ENCODE measurements around the gene PLEKHG4B. TPM values are rescaled to one million over a fixed set of nuclear protein-coding genes. Genes with fewer than 3 reads are reported as not detected.
A peak's percentile ranks its signal among the peaks of the same experiment; 100 is the strongest.

PLEKHG4B gene
- total RNA-seq, 4 donors from 2014 or later: 5.5 to 10.9 (median 7.1) TPM

DNA sequence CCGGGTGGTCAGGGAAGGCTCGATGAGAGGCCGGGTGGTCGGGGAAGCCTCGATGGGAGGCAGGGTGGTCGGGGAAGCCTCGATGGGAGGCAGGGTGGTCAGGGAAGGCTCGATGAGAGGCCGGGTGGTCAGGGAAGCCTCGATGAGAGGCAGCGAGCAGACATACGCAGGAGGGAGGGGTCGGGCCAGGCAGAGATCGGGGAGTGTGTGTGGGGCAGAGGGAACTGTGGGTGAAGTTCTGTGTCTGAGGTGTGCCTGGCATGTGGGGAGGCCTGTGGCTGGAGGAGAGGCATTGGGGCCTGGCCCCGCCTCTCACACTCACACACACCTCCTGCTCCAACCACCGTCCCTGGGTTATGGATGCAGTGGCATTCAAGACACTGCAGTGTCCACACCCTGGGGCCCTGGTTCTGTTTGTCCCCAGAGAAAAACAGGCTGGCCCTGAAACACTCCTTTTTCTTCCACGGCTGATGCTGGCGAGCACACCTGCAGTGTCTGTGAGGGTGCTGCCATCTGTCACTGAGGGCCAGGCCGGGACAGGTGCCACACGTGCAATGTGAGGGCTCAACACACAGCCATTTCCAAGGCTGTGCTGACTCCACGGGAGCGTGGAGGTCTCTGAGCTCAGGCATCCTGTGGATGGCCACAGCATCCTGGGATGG is 6.5 kb upstream of the PLEKHG4B start:
- Histone ChIP-seq H3K9me3 (no peaks in the 10 kb centered on the region), H3K27me3 (no peaks in the 10 kb centered on the region), H3K27ac (no peak overlapping the region), H3K4me1 (no peaks in the 10 kb centered on the region), H3K36me3 (no peaks in the 10 kb centered on the region), H3K4me3 (replicated peaks in 1 of 3) (no peak overlapping the region)
- intact Hi-C loops (cut with DNase I): no loop called here
- DNase-seq: no peak
- TF ChIP-seq, protein P1, sequence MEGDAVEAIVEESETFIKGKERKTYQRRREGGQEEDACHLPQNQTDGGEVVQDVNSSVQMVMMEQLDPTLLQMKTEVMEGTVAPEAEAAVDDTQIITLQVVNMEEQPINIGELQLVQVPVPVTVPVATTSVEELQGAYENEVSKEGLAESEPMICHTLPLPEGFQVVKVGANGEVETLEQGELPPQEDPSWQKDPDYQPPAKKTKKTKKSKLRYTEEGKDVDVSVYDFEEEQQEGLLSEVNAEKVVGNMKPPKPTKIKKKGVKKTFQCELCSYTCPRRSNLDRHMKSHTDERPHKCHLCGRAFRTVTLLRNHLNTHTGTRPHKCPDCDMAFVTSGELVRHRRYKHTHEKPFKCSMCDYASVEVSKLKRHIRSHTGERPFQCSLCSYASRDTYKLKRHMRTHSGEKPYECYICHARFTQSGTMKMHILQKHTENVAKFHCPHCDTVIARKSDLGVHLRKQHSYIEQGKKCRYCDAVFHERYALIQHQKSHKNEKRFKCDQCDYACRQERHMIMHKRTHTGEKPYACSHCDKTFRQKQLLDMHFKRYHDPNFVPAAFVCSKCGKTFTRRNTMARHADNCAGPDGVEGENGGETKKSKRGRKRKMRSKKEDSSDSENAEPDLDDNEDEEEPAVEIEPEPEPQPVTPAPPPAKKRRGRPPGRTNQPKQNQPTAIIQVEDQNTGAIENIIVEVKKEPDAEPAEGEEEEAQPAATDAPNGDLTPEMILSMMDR (IDR thresholded peaks at IDR 0.05): no peak
- no peak for TF ChIP-seq POLR2A (IDR thresholded peaks at IDR 0.05)
- 91 to 92% methylated on average over 20 to 22 of the region's 22 CpGs for WGBS, 2 donors

DNA sequence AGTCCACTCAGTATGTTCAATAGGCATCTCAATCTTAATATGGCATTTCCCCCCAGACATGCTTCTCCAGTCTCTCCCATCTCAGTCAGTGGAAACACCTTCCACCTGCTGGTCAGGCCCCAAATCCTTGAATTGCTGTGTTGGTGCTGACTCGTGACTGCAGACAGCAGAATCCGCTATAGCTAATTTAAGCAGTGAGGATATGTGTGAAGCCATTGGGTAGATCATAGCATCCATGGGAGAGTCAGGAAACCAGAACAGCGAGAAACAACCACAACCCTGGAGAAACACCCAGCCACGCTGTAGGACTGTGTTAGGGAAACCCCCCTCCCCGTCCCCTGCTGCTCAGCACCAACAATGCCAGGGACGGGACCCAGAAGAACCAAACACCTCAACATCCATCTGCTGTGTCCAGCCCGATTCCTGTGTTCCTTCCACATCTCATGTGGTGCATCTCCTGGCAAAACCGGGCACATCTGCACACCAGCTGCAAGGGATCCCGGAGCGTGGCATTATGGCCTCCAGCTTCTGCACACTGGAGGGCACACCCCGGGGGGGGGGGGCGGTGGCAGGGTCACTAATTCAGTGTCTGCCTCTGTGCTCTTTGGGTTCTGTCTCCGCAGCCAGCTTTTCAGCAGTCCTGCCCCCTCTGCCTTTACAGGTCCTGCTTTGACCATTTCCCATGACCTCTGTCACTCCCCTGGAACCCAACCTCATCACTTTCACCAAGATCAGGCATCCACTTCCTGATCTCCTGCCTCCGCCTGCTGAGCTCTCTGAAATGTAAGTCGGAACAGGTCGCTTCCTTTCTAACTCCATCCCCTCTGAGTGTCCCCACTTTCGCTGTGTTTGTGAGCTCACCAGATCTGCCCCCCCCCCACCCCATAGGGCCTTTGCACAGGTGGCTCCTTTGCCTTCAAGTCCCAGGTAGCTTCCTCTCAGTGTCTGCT is 2.4 kb upstream of the PLEKHG4B start:
- no peak overlapping the region for H3K27ac ChIP-seq
- no peak for TF ChIP-seq POLR2A (IDR thresholded peaks at IDR 0.05)
- TF ChIP-seq, protein P1 (IDR thresholded peaks at IDR 0.05): no peak
- no peaks in the 10 kb centered on the region for H3K9me3 ChIP-seq
- no peak for DNase-seq
- H3K27me3 ChIP-seq: no peaks in the 10 kb centered on the region
- H3K4me3 ChIP-seq (replicated peaks in 1 of 3): no peak overlapping the region
- H3K4me1 ChIP-seq: peaks cover 4 to 7% of the 10 kb centered on the region in 2 donors
- 85 to 91% methylated on average over 13 to 16 of the region's 17 CpGs for WGBS, 2 donors
- H3K36me3 ChIP-seq: no peaks in the 10 kb centered on the region
- intact Hi-C loops (cut with DNase I): no loop called here

DNA sequence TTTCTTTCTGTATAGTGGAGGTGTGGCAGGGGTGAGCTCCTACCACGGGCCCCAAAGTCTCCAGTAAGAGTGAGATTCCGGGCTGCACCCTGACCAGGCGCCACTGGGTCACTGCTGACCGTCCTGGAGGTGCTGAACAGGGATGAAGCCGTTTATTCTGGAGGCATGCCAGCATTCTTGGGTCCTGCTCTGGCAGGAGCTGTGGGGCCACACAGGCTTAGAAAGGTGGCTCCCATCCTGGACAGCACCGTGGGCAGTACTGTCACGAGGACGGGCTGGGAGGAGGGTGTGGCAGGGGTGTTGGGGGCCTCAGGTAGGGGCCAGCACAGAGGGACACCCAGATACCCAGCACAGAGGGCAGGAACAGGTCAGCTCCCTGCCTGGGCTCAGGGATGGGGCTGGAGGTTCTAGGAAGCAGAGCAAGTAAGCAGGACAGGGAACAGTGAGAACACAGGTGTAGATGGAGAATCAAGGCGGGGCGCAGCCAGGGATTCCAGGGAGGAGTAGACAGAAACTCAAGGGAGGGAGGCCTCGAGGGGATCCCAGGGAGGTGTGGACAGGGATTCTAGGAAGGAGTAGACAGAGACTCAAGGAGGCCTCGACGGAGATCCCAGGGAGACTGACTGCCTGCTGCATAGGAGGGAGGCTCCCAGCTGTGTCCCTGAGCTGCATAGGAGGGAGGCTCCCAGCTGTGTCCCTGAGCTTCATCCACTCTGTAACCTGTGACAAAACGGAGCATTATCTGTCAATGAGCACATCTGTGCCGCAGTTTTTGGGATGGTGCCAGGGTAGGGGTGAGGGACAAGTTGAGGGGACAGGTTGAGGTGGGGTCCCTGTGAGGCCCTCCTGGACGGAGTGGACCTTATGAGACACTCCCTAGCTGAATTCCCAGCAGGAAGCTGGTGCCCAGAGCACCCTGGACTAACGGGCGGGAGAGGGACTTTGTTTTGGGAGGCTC is 1.1 kb upstream of the PLEKHG4B start:
- intact Hi-C loops (cut with DNase I): no loop called here
- H3K27me3 ChIP-seq: no peaks in the 10 kb centered on the region

DNA sequence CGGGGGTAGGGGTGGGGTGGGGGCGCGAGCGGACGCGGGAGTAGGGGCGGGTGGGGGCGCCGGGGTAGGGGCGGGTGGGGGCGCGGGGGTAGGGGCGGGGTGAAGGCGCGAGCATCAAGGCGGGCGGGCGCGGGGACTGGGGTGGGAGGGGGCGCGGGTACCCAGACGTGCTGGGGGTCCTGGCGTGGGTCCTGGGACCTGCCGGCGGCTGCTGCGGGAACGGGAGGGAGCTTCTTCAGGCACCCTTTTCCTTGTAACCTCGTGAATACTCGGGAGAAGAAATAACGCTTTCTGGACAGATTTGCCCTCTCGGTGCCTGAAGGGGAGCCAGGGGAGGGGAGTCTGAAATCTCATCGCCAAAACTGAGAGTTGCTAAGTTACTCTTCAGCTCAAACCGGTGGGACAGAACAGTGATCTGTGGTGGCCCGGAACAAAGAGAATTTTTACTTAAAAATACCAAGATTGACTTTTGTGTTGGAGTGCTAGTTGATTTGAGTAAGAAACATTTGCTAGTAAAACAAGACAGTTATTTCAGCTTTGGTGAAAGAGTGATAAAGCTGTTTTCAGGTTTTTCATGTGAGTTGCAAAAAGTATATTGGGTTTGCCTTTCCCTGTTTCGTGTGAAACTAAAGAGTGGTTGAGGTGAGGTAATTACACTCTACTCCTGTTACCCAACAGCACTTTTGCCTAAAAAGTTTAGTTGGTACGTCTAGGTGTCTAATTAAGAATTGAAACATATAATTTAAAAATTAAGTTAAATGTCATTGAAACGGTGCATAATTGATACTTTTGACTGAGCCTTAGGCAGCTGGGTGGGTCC is 643 bp downstream of the PLEKHG4B start:
- peak overlapping the region in 1 of 3 donors; percentile 31 for H3K4me3 ChIP-seq (replicated peaks in 1 of 3)

More for the DNA sequence above, 1.1 kb upstream of the PLEKHG4B start:
- Histone ChIP-seq H3K36me3 (no peaks in the 10 kb centered on the region), H3K4me1 (peaks cover 4 to 7% of the 10 kb centered on the region in 2 donors), H3K9me3 (no peaks in the 10 kb centered on the region), H3K27ac (no peak overlapping the region), H3K4me3 (replicated peaks in 1 of 3) (no peak overlapping the region)
- peak; percentile 69 for DNase-seq
- WGBS, 2 donors: 46 to 59% methylated on average over 11 to 16 of the region's 18 CpGs
- TF ChIP-seq POLR2A (IDR thresholded peaks at IDR 0.05): no peak
- TF ChIP-seq, protein P1 (IDR thresholded peaks at IDR 0.05): no peak

More for the DNA sequence above, 643 bp downstream of the PLEKHG4B start:
- TF ChIP-seq, protein P1 (IDR thresholded peaks at IDR 0.05): no peak
- TF ChIP-seq POLR2A (IDR thresholded peaks at IDR 0.05): no peak
- no peak overlapping the region for H3K27ac ChIP-seq
- peaks cover 4 to 7% of the 10 kb centered on the region in 2 donors for H3K4me1 ChIP-seq
- no peaks in the 10 kb centered on the region for H3K9me3 ChIP-seq
- 8 to 17% methylated on average over 13 to 21 of the region's 37 CpGs for WGBS, 2 donors
- H3K36me3 ChIP-seq: no peaks in the 10 kb centered on the region
- DNase-seq: peak in 1 of 2 donors; percentile 11
- intact Hi-C loops (cut with DNase I): no loop called here
- no peaks in the 10 kb centered on the region for H3K27me3 ChIP-seq

Measured in thyroid gland (tissue), 4 donors.